IMR-90 (cell line): Measurements from ENCODE around the gene PSME2. TPM values are rescaled to one million over a fixed set of nuclear protein-coding genes. Genes with fewer than 3 reads are reported as not detected.

Experiments used
- ATAC-seq: fragments of 200-7000 bp; cut with Tn5 transposase; 2 replicates; pipeline ENCODE4 v1.9.1; 2020; ENCODE audit warnings: low read depth, mild to moderate bottlenecking, moderate library complexity
- BruUV-seq: library from RNA; stranded (reverse); fragments of 400-500 nt; replicated peaks from 2 replicates; lab custom pipeline; 2021; lab: Mats Ljungman, UMichigan
- CTCF ChIA-PET: fragments of 300-600 bp; formaldehyde crosslinking; extraction: SDS; loops from one replicate; lab custom pipeline; 2021; ENCODE audit warnings: antibody characterized with exemption; lab: Yijun Ruan, JAX
- POLR2A ChIA-PET: fragments of 300-600 bp; sonication (Branson Sonifier 250); formaldehyde crosslinking; loops from one replicate; lab custom pipeline; 2022; ENCODE audit warnings: antibody characterized with exemption; ENCODE audit not compliant: unreplicated experiment; lab: Charles Lee
- DNase-seq: peaks from one replicate; pipeline ENCODE4 v3.0.0; 2013
- H2AFZ ChIP-seq: replicated peaks from 2 replicates; pipeline ENCODE3; 2013; ENCODE audit warnings: low read length, mild to moderate bottlenecking; ENCODE audit not compliant: poor library complexity
- H2AK5ac ChIP-seq: 2 replicates; pipeline ENCODE4 v1.6.1; 2013; ENCODE audit warnings: low read depth, low read length, inconsistent platforms
- H2AK9ac ChIP-seq: replicated peaks from 2 replicates; pipeline ENCODE3; 2013; ENCODE audit warnings: mild to moderate bottlenecking, low read depth, low read length, moderate library complexity; ENCODE audit not compliant: poor library complexity
- H2BK120ac ChIP-seq: 2 replicates; pipeline ENCODE4 v1.6.1; 2013; ENCODE audit warnings: low read depth, low read length, inconsistent platforms
- H2BK15ac ChIP-seq: 3 replicates; pipeline ENCODE4 v1.6.1; 2013; ENCODE audit warnings: low read depth, low read length, inconsistent platforms
- H2BK20ac ChIP-seq: 2 replicates; pipeline ENCODE4 v1.6.1; 2013; ENCODE audit warnings: low read depth, mild to moderate bottlenecking, inconsistent platforms, low read length, moderate library complexity
- H2BK5ac ChIP-seq: 2 replicates; pipeline ENCODE4 v1.6.1; 2013; ENCODE audit warnings: mild to moderate bottlenecking, low read depth, low read length, inconsistent platforms; ENCODE audit not compliant: poor library complexity, severe bottlenecking
- H3K14ac ChIP-seq: replicated peaks from 2 replicates; pipeline ENCODE4 v1.6.1; 2013; ENCODE audit warnings: low read depth, low read length, inconsistent platforms
- H3K18ac ChIP-seq: 2 replicates; pipeline ENCODE4 v1.6.1; 2013; ENCODE audit warnings: low read depth, low read length, control low read depth
- H3K23ac ChIP-seq: 2 replicates; pipeline ENCODE4 v1.6.1; 2013; ENCODE audit warnings: low read depth, low read length, inconsistent platforms
- H3K27ac ChIP-seq: 2 replicates; pipeline ENCODE4 v1.5.1; 2013; ENCODE audit warnings: mild to moderate bottlenecking, control low read depth, low read length; ENCODE audit not compliant: insufficient read depth
- H3K27me3 ChIP-seq: 2 replicates; pipeline ENCODE4 v1.6.1; 2013; ENCODE audit warnings: low read length; ENCODE audit not compliant: control insufficient read depth, insufficient read depth
- H3K36me3 ChIP-seq: 2 replicates; pipeline ENCODE4 v1.6.1; 2013; ENCODE audit warnings: low read length, mixed read lengths; ENCODE audit not compliant: control insufficient read depth, insufficient read depth
- H3K4ac ChIP-seq: 2 replicates; pipeline ENCODE4 v1.6.1; 2013; ENCODE audit warnings: low read depth, low read length, inconsistent platforms
- H3K4me1 ChIP-seq: 2 replicates; pipeline ENCODE4 v1.6.1; 2013; ENCODE audit warnings: low read length, mixed read lengths; ENCODE audit not compliant: control insufficient read depth, insufficient read depth
- H3K4me2 ChIP-seq: 2 replicates; pipeline ENCODE4 v1.6.1; 2013; ENCODE audit warnings: low read depth, mild to moderate bottlenecking, control low read depth, low read length, moderate library complexity
- H3K4me3 ChIP-seq: 2 replicates; pipeline ENCODE4 v1.5.1; 2013; ENCODE audit warnings: low read depth, mild to moderate bottlenecking, control low read depth, low read length, moderate library complexity; ENCODE audit not compliant: insufficient read depth
- H3K56ac ChIP-seq: 2 replicates; pipeline ENCODE4 v1.6.1; 2013; ENCODE audit warnings: low read length, inconsistent platforms; ENCODE audit not compliant: insufficient read depth; ENCODE audit errors: extremely low read depth
- H3K79me1 ChIP-seq, 2 experiments: 2 replicates each; pipeline ENCODE4 v1.6.1; 2013; ENCODE audit warnings: low read length in 2 of 2, inconsistent platforms in 1 of 2, low read depth in 1 of 2
- H3K9ac ChIP-seq: 2 replicates; pipeline ENCODE4 v1.6.1; 2013; ENCODE audit warnings: low read depth, low read length, control low read depth
- H3K9me1 ChIP-seq: 2 replicates; pipeline ENCODE4 v1.6.1; 2013; ENCODE audit warnings: low read length, inconsistent platforms; ENCODE audit not compliant: insufficient read depth
- H3K9me3 ChIP-seq: 2 replicates; pipeline ENCODE4 v1.6.1; 2013; ENCODE audit warnings: low read length; ENCODE audit not compliant: control insufficient read depth, insufficient read depth
- H4K20me1 ChIP-seq: 2 replicates; pipeline ENCODE4 v1.6.1; 2013; ENCODE audit warnings: low read length, inconsistent platforms; ENCODE audit not compliant: insufficient read depth
- H4K5ac ChIP-seq: 2 replicates; pipeline ENCODE4 v1.6.1; 2013; ENCODE audit warnings: mild to moderate bottlenecking, low read depth, low read length, control low read depth
- H4K8ac ChIP-seq, 2 experiments: 2 replicates each; pipeline ENCODE4 v1.6.1; 2013; ENCODE audit warnings: low read depth in 2 of 2, low read length in 2 of 2, control low read depth in 1 of 2, inconsistent platforms in 1 of 2
- H4K91ac ChIP-seq: 2 replicates; pipeline ENCODE4 v1.6.1; 2013; ENCODE audit warnings: low read depth, low read length, inconsistent platforms; ENCODE audit not compliant: insufficient read depth
- CEBPB ChIP-seq: IDR thresholded peaks from 2 replicates; pipeline ENCODE4 v1.6.1; 2012; ENCODE audit warnings: low read depth, low read length, improper control_type of control experiment
- CHD1 ChIP-seq: IDR thresholded peaks from 2 replicates; pipeline ENCODE4 v1.6.1; 2012; ENCODE audit warnings: low read depth, low read length, improper control_type of control experiment
- CTCF ChIP-seq: conservative IDR thresholded peaks from 2 replicates; pipeline ENCODE4 v1.5.1; 2012; ENCODE audit warnings: mild to moderate bottlenecking, low read depth, low read length, improper control_type of control experiment
- FOS ChIP-seq: fragments of 150-350 bp; IDR thresholded peaks from 2 replicates; pipeline ENCODE4 v1.6.1; 2016; ENCODE audit warnings: low read depth, low read length
- MAFK ChIP-seq: IDR thresholded peaks from 2 replicates; pipeline ENCODE4 v1.6.1; 2012; ENCODE audit warnings: low read depth, low read length, improper control_type of control experiment
- MAZ ChIP-seq: IDR thresholded peaks from 2 replicates; pipeline ENCODE4 v1.6.1; 2012; ENCODE audit warnings: low read depth, mild to moderate bottlenecking, low read length, improper control_type of control experiment, moderate library complexity, borderline replicate concordance
- MXI1 ChIP-seq: IDR thresholded peaks from 2 replicates; pipeline ENCODE4 v1.6.1; 2012; ENCODE audit warnings: low read depth, mild to moderate bottlenecking, low read length, moderate library complexity, borderline replicate concordance
- NFE2L2 ChIP-seq: fragments of 150-350 bp; IDR thresholded peaks from 2 replicates; pipeline ENCODE4 v1.6.1; 2016; ENCODE audit warnings: low read depth, mild to moderate bottlenecking, low read length
- POLR2A ChIP-seq: IDR thresholded peaks from 2 replicates; pipeline ENCODE4 v1.6.1; 2012; ENCODE audit warnings: mild to moderate bottlenecking, low read depth, low read length
- RAD21 ChIP-seq: IDR thresholded peaks from 2 replicates; pipeline ENCODE4 v1.6.1; 2012; ENCODE audit warnings: low read length, improper control_type of control experiment
- RCOR1 ChIP-seq: IDR thresholded peaks from 2 replicates; pipeline ENCODE4 v1.6.1; 2012; ENCODE audit warnings: mild to moderate bottlenecking, low read length, improper control_type of control experiment; ENCODE audit not compliant: insufficient replicate concordance
- RFX5 ChIP-seq: IDR thresholded peaks from 2 replicates; pipeline ENCODE4 v1.8.0; 2012; ENCODE audit warnings: low read depth, mild to moderate bottlenecking, low read length, moderate library complexity
- SMC3 ChIP-seq: fragments of 150-350 bp; IDR thresholded peaks from 2 replicates; pipeline ENCODE4 v1.6.1; 2016; ENCODE audit warnings: low read depth, mild to moderate bottlenecking, antibody characterized with exemption, low read length, moderate library complexity
- USF2 ChIP-seq: fragments of 150-350 bp; IDR thresholded peaks from 2 replicates; pipeline ENCODE4 v1.6.1; 2017; ENCODE audit warnings: mild to moderate bottlenecking, antibody characterized with exemption, low read length, low read depth
- WGBS, 2 experiments: methylation state at CpG; one replicate each; pipeline versions ENCODE4 v1.1.5 to v1.1.7; 2013; ENCODE audit warnings: missing lambda C conversion rate in 2 of 2; ENCODE audit not compliant: insufficient read length in 1 of 2; ENCODE audit errors: extremely low coverage in 2 of 2; 5-methylcytosine and 5-hydroxymethylcytosine counted together
- dilution Hi-C: fragments of 300-500 bp; cut with HindIII; formaldehyde crosslinking; loops from one replicate; pipeline ENCODE4 v1.14.3; 2018; ENCODE audit warnings: low sequenced_read_pairs; ENCODE audit not compliant: unreplicated experiment
- in situ Hi-C: fragments of 300-500 bp; cut with MboI; formaldehyde crosslinking; loops from 3 replicates; pipeline ENCODE4 v1.14.3; 2019; ENCODE audit warnings: low sequenced_read_pairs, inconsistent platforms, mixed read lengths
- intact Hi-C: fragments of 100-400 bp; cut with micrococcal nuclease; formaldehyde crosslinking; loops from 2 replicates; pipeline ENCODE4 v1.10.0; 2022
- polyA plus RNA-seq, 3 experiments: library from polyadenylated mRNA; depleted of rRNA; stranded (reverse); fragments of >200 nt; gene quantifications; 2 replicates each; pipeline ENCODE4 v1.2.3, GENCODE V29; 2012; ENCODE audit warnings: low replicate concordance in 1 of 3
- total RNA-seq: library from RNA; depleted of rRNA; stranded (reverse); fragments of >200 nt; gene quantifications from 2 replicates; pipeline ENCODE4 v1.2.3, GENCODE V29; 2012
- TF ChIP-seq, protein P1 (sequence below): fragments of 150-350 bp; IDR thresholded peaks from 2 replicates; pipeline ENCODE4 v1.6.1; 2016; ENCODE audit warnings: low read depth, mild to moderate bottlenecking, low read length, moderate library complexity, borderline replicate concordance

The PSME2 gene
- total and polyA plus RNA-seq, 2 of the 4 experiments (the other 2 are of a cell fraction), result 104 to 141 TPM

DNA sequence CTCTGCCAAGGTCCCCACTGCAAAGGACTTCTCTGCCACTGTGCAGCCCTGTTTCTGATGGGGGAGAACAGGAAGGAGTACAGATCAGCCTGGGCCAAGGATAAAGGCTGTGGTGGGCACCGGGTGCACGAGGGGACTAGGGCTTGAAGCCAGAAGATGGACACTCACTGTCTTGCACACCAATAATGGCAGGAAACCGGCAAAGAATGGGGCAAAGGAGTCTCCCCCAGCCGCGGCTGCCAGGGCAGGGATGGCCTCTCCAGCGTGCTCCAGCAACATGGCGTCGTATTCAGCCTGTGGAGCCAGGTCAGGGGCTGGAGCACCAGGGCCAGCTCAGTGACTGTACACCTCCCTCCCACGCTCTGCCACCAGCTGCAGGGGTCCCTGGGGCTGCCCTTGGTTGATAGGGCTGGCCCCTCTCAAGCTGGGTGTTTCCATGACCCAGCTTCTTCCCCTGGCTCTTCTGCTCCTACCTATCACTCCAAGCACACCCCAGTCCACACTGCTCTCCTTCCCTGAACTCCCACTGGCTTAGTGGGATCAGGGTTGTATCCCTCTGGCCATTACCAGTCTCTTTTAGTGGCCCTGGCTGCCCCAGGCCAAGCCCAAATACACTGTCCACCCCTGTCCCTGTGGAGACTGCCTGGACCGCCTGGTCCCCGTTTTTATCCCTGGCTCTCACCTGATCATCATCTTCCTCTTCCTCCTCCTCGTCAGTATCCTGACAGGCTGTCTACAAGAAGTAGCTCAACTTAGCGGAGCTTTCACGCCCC is 35.9 kb upstream of the PSME2 start:
- Histone ChIP-seq H3K4me2 (no peak overlapping the region), H3K79me1 (peaks cover 4 to 26% of the 10 kb centered on the region in 2 experiments; a peak in 3 of 4 replicates), H3K9me3 (no peaks in the 10 kb centered on the region), H3K27ac (no peak overlapping the region), H3K56ac (no peak overlapping the region), H3K23ac (no peak overlapping the region), H4K91ac (no peak overlapping the region), H3K9me1 (peaks cover 7% of the 10 kb centered on the region), H3K27me3 (no peaks in the 10 kb centered on the region), H2AK5ac (no peak overlapping the region), H3K14ac (no peak overlapping the region), H3K18ac (no peak overlapping the region), H3K36me3 (peaks cover 83% of the 10 kb centered on the region), H2BK5ac (no peak overlapping the region), H2AK9ac (no peak overlapping the region), H2BK120ac (no peak overlapping the region), H3K4me1 (peaks cover 2% of the 10 kb centered on the region; the same call in 1 of the 2 replicates), H4K5ac (no peak overlapping the region), H3K4me3 (no peak overlapping the region), H4K20me1 (no peaks in the 10 kb centered on the region), H3K4ac (no peak overlapping the region), H2AFZ (no peak overlapping the region), H3K9ac (no peak overlapping the region), H4K8ac (no peak overlapping the region), H2BK20ac (no peak overlapping the region), H2BK15ac (no peak overlapping the region)
- TF ChIP-seq MAZ (no peak), CTCF (no peak), SMC3 (no peak), MXI1 (no peak), CEBPB (no peak), CHD1 (no peak), MAFK (no peak), USF2 (no peak), RCOR1 (no peak), RFX5 (no peak), NFE2L2 (no peak), POLR2A (no peak), FOS (no peak), RAD21 (no peak)
- TF ChIP-seq, protein P1, sequence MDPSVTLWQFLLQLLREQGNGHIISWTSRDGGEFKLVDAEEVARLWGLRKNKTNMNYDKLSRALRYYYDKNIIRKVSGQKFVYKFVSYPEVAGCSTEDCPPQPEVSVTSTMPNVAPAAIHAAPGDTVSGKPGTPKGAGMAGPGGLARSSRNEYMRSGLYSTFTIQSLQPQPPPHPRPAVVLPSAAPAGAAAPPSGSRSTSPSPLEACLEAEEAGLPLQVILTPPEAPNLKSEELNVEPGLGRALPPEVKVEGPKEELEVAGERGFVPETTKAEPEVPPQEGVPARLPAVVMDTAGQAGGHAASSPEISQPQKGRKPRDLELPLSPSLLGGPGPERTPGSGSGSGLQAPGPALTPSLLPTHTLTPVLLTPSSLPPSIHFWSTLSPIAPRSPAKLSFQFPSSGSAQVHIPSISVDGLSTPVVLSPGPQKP, result no peak
- ChIA-PET CTCF (no interaction called here), POLR2A (no interaction called here)
- BruUV-seq, result no TSS peak
- dilution Hi-C loops, result no loop called here
- ATAC-seq (no peak), DNase-seq (no peak)
- intact Hi-C loops, result no loop called here
- WGBS, 2 experiments, result 94% methylated on average over 7 of the region's 14 CpGs; no CpG with 5 or more reads in 1 of the 2 experiments
- in situ Hi-C loops, result no loop called here
